ENCODE data around the gene AMACR. TPM values are rescaled to one million over a fixed set of nuclear protein-coding genes. Genes with fewer than 3 reads are reported as not detected.

AMACR gene
- total and polyA plus RNA-seq, 2 experiments from 2014 or later: 29.4 to 36.2 TPM

DNA sequence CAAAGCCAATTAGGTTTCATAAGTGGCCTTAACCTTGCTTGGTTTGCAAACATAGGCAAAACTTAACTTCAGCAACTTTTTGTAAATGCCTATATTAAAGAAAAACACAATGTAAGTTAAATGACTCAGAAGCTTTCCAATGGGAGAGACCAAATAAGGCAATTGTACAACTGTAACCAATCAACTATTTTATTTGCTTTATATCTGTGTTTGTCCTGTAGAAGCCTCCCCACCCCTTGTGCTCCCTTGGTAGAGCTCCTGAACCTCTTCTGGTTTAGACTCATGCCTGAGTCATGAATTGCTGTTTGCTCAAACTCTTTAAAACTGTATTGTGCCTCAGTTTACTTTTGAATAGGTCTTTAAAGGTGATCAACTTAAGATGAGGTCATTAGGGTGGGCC, 38.1 kb upstream of the AMACR start:
- Histone ChIP-seq H3K27me3 (no peaks in the 10 kb centered on the region), H3K36me3 (no peaks in the 10 kb centered on the region), H3K9me3 (ENCODE audit: low read depth) (no peaks in the 10 kb centered on the region), H3K4me1 (ENCODE audit: low read depth) (no peaks in the 10 kb centered on the region), H3K4me3 (no peak overlapping the region), H3K27ac (no peak overlapping the region)
- DNase-seq (ENCODE audit: low read depth in 1 of 2, low spot score in 1 of 2): no peak
- no peak for TF ChIP-seq CTCF (IDR thresholded peaks at IDR 0.05; ENCODE audit: low read depth, low read length)

- Histone ChIP-seq H3K9me3 (ENCODE audit: low read depth) (no peaks in the 10 kb centered on the region), H3K36me3 (no peaks in the 10 kb centered on the region), H3K4me1 (ENCODE audit: low read depth) (no peaks in the 10 kb centered on the region), H3K27me3 (no peaks in the 10 kb centered on the region), H3K4me3 (no peak overlapping the region), H3K27ac (no peak overlapping the region)
- TF ChIP-seq CTCF (IDR thresholded peaks at IDR 0.05; ENCODE audit: low read depth, low read length): no peak
- no peak for DNase-seq (ENCODE audit: low read depth in 1 of 2, low spot score in 1 of 2)
These were observed 37.2 kb upstream of the AMACR start for GRCh38 chr5:34045023-34045422.

DNA sequence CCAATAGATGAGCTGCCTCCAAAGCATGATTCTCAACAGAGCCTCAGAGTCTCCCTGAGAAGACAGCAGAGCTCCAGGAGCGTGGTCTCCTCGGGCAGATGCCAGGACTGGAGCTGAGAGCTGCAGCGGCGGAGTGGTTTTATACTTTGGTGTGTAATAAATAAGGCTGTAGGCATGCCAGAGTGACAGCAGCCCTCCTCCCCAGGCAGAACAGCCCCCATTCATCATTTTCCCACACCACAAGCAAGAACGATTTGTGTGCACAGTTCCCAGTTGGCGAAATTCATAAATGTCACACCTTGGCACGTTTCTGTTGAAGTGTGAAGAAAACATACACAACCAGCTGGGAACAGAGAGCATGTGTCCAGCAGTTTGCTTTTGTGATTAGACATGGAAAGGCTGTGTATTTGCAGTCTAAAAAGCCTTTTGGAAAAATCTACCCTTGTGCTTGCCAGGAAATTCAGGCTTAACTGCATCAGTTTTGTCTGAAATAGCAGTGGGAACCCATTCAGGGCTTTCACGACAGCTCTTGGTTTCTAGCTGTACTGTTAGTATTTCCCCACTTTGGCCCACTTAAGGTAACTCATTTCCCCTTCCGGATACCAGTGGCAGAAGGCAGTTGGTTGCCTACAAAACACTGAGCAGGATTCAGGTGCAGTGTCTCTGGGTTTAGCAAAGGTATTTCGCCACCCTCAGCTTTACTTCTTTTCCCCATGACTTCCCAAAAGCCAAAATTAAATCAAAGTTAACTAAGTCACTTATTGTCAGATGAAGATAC, 35.4 kb upstream of the AMACR start, which contains the start of gene C1QTNF3:
Gene C1QTNF3, minus strand, starts transcription at position 115 of the 778 bp plus-strand sequence. Its CDS starts 88 bp downstream, at position 27.
- Histone ChIP-seq H3K27ac (no peak within 1 kb of the TSS), H3K36me3 (no peaks in the 10 kb centered on the region), H3K9me3 (ENCODE audit: low read depth) (no peaks in the 10 kb centered on the region), H3K4me1 (ENCODE audit: low read depth) (no peaks in the 10 kb centered on the region), H3K4me3 (no peak within 1 kb of the TSS), H3K27me3 (no peaks in the 10 kb centered on the region)
- peak in 1 of 2 donors; percentile 8 for DNase-seq (ENCODE audit: low read depth in 1 of 2, low spot score in 1 of 2)
- TF ChIP-seq CTCF (IDR thresholded peaks at IDR 0.05; ENCODE audit: low read depth, low read length): no peak

GRCh38 chr5:34042321-34042720, 34.5 kb upstream of the AMACR start:
- DNase-seq (ENCODE audit: low read depth in 1 of 2, low spot score in 1 of 2): no peak
- Histone ChIP-seq H3K9me3 (ENCODE audit: low read depth) (no peaks in the 10 kb centered on the region), H3K27me3 (no peaks in the 10 kb centered on the region), H3K36me3 (no peaks in the 10 kb centered on the region), H3K4me3 (no peak overlapping the region), H3K4me1 (ENCODE audit: low read depth) (no peaks in the 10 kb centered on the region), H3K27ac (no peak overlapping the region)
- TF ChIP-seq CTCF (IDR thresholded peaks at IDR 0.05; ENCODE audit: low read depth, low read length): no peak

GRCh38 chr5:34041247-34041972, 33.6 kb upstream of the AMACR start:
- no peak for DNase-seq (ENCODE audit: low read depth in 1 of 2, low spot score in 1 of 2)
- no peak overlapping the region for H3K27ac ChIP-seq
- H3K4me1 ChIP-seq (ENCODE audit: low read depth): no peaks in the 10 kb centered on the region
- TF ChIP-seq CTCF (IDR thresholded peaks at IDR 0.05; ENCODE audit: low read depth, low read length): no peak
- no peak overlapping the region for H3K4me3 ChIP-seq
- H3K27me3 ChIP-seq: no peaks in the 10 kb centered on the region
- no peaks in the 10 kb centered on the region for H3K9me3 ChIP-seq (ENCODE audit: low read depth)
- no peaks in the 10 kb centered on the region for H3K36me3 ChIP-seq

All from cardiac muscle cell (in vitro differentiated cells and primary cell).